Measurements from ENCODE around the gene SUGCT. TPM values are rescaled to one million over a fixed set of nuclear protein-coding genes. Genes with fewer than 3 reads are reported as not detected.
"Not testable (repeated sequence)": the region's sequence is repeated elsewhere in the genome, so short reads cannot be mapped to it uniquely, and the experiment has no call there.

Gene SUGCT
- total RNA-seq, 1 donor: 9.9 TPM

- H3K4me3 ChIP-seq (ENCODE audit: low read depth, low read length): no peak overlapping the region
- TF ChIP-seq, protein P1, sequence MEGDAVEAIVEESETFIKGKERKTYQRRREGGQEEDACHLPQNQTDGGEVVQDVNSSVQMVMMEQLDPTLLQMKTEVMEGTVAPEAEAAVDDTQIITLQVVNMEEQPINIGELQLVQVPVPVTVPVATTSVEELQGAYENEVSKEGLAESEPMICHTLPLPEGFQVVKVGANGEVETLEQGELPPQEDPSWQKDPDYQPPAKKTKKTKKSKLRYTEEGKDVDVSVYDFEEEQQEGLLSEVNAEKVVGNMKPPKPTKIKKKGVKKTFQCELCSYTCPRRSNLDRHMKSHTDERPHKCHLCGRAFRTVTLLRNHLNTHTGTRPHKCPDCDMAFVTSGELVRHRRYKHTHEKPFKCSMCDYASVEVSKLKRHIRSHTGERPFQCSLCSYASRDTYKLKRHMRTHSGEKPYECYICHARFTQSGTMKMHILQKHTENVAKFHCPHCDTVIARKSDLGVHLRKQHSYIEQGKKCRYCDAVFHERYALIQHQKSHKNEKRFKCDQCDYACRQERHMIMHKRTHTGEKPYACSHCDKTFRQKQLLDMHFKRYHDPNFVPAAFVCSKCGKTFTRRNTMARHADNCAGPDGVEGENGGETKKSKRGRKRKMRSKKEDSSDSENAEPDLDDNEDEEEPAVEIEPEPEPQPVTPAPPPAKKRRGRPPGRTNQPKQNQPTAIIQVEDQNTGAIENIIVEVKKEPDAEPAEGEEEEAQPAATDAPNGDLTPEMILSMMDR (IDR thresholded peaks at IDR 0.05; ENCODE audit: insufficient read depth, low read depth, low read length): no peak
- DNase-seq (ENCODE audit: low read depth): no peak
Measured at GRCh38 chr7:40643664-40644063, 508.9 kb downstream of the SUGCT start.

DNA sequence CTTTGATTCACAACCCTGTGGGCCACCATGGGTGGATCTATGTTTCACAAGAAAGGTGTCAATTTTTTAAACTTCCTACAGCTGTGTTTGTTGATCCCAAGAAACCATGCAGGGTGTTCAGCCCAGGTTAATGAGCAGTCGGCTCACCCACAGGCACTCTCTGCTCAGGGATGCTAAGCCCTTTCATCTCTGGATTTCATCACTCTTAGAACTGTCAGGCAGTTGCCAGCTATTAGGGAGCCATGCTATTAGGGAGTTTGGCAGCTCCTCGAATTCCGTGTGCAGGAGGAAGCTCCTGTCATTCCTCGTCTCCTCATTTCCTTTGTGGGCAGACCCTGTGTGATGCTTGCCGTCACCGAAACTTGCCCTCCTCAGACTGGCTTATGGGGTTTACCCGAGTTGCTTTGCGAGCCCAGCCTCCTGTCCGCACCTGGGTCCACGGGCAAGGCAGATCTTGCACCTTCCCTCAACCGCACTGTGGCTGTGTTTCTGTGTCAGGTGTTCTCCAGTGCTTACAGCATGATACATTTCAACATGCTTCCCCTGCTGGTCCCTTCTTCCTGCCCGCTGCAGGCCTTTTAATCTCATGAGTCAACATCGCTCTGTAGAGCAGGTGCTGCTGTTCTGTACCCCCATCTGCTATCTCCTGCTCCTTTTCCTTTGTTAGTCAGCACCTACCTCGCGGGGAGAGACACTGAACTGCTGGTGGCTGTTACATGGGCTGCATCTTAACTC is 509.8 kb downstream of the SUGCT start:
- TF ChIP-seq, protein P1 (IDR thresholded peaks at IDR 0.05; ENCODE audit: insufficient read depth, low read depth, low read length): no peak
- H3K4me3 ChIP-seq (ENCODE audit: low read depth, low read length): no peak overlapping the region
- no peak for DNase-seq (ENCODE audit: low read depth)

DNA sequence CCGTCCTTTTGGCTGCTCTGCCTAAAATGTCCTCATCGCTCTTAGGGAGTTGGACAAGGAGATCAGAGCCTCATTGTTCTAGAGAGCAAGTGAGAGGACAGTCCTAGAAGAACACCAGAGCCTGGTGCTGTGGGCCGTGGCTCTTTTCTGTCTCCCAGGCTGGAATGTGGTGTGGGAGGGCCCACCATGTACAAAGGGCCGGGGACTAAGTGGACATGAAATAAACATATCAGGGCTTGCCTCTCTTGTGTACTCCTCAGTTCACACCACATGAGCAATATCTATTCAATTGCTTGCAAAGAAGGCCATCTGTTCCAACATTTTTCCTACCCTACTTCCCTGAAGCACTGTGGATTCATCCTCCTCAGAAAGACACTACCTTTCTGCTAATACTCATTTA is 510.4 kb downstream of the SUGCT start:
- TF ChIP-seq, protein P1 (IDR thresholded peaks at IDR 0.05; ENCODE audit: insufficient read depth, low read depth, low read length): no peak
- DNase-seq (ENCODE audit: low read depth): no peak

DNA sequence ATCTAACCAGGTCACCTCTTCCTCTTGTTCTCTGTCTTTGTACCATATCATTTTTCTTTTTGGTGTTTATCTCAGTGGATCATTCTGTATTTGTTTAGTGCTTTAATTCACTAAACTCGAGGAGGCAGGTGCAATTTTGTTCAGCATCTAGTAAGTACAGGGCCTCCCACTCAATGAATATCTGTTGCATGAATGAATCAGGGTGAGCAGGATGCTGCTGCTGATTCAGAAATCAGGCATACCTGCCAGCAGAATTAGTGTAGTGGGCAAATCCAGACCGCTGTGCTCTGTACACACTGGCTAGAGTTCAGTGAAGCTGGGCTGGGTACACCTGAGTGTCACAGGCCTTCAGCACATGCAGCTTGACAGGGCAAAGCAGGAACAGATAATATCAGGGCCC is 511.9 kb downstream of the SUGCT start:
- DNase-seq (ENCODE audit: low read depth): no peak
- TF ChIP-seq, protein P1 (IDR thresholded peaks at IDR 0.05; ENCODE audit: insufficient read depth, low read depth, low read length): no peak
- H3K4me3 ChIP-seq (ENCODE audit: low read depth, low read length): no peak overlapping the region

More for the DNA sequence above, 510.4 kb downstream of the SUGCT start:
- no peak overlapping the region for H3K4me3 ChIP-seq (ENCODE audit: low read depth, low read length)

- TF ChIP-seq, protein P1 (IDR thresholded peaks at IDR 0.05; ENCODE audit: insufficient read depth, low read depth, low read length): no peak
- no peak for DNase-seq (ENCODE audit: low read depth)
- no peak overlapping the region for H3K4me3 ChIP-seq (ENCODE audit: low read depth, low read length)
Measured at GRCh38 chr7:40647719-40648118, 512.9 kb downstream of the SUGCT start.

- TF ChIP-seq, protein P1 (IDR thresholded peaks at IDR 0.05; ENCODE audit: insufficient read depth, low read depth, low read length): no peak
- no peak overlapping the region for H3K4me3 ChIP-seq (ENCODE audit: low read depth, low read length)
- DNase-seq (ENCODE audit: low read depth): no peak
Measured at GRCh38 chr7:40649247-40649646, 514.4 kb downstream of the SUGCT start.

DNA sequence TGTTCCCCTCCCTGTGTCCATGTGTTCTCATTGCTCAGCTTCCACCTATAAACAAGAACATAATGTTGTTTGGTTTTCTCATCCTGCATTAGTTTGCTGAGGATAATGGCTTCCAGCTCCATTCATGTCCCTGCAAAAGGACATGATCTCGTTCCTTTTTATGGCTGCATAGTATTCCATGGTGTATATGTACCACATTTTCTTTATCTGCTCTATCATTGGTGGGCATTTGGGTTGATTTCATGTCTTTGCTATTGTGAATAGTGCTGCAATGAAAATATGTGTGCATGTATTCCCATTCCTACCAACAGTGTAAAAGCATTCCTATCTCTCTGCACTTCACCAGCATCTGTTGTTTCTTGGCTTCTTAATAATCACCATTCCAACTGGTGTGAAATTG is 516.1 kb downstream of the SUGCT start:
- DNase-seq (ENCODE audit: low read depth); H3K4me3 ChIP-seq (ENCODE audit: low read depth, low read length): not testable (repeated sequence)
